Measurements from ENCODE around the gene ADAMTSL2.

ADAMTSL2 gene

GRCh38 chr9:133499132-133499891 is 35.2 kb upstream of the ADAMTSL2 start:
- H3K27me3 Mint-ChIP-seq (ENCODE audit: low read depth): peaks cover 10% of the 10 kb centered on the region
- peaks cover 32% of the 10 kb centered on the region for H3K9me3 Mint-ChIP-seq
- H3K4me3 Mint-ChIP-seq: no peak overlapping the region
- peaks cover 20% of the 10 kb centered on the region for H3K4me1 Mint-ChIP-seq
- no peak overlapping the region for H3K27ac Mint-ChIP-seq
- TF ChIP-seq, protein P1, sequence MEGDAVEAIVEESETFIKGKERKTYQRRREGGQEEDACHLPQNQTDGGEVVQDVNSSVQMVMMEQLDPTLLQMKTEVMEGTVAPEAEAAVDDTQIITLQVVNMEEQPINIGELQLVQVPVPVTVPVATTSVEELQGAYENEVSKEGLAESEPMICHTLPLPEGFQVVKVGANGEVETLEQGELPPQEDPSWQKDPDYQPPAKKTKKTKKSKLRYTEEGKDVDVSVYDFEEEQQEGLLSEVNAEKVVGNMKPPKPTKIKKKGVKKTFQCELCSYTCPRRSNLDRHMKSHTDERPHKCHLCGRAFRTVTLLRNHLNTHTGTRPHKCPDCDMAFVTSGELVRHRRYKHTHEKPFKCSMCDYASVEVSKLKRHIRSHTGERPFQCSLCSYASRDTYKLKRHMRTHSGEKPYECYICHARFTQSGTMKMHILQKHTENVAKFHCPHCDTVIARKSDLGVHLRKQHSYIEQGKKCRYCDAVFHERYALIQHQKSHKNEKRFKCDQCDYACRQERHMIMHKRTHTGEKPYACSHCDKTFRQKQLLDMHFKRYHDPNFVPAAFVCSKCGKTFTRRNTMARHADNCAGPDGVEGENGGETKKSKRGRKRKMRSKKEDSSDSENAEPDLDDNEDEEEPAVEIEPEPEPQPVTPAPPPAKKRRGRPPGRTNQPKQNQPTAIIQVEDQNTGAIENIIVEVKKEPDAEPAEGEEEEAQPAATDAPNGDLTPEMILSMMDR (IDR thresholded peaks at IDR 0.05; ENCODE audit: unreplicated experiment in 3 of 3): peak in 1 of 3 experiments; percentile 9
- H3K36me3 Mint-ChIP-seq (ENCODE audit: low read depth): peaks cover 15% of the 10 kb centered on the region

- peaks cover 20% of the 10 kb centered on the region for H3K4me1 Mint-ChIP-seq
- H3K9me3 Mint-ChIP-seq: peaks cover 32% of the 10 kb centered on the region
- no peak overlapping the region for H3K4me3 Mint-ChIP-seq
- TF ChIP-seq, protein P1 (IDR thresholded peaks at IDR 0.05; ENCODE audit: unreplicated experiment in 3 of 3): no peak
- H3K27ac Mint-ChIP-seq: peak overlapping the region in 1 of 3 experiments; percentile 58
- peaks cover 15% of the 10 kb centered on the region for H3K36me3 Mint-ChIP-seq (ENCODE audit: low read depth)
- peaks cover 10% of the 10 kb centered on the region for H3K27me3 Mint-ChIP-seq (ENCODE audit: low read depth)
These were observed 34.6 kb upstream of the ADAMTSL2 start for GRCh38 chr9:133499892-133500270.

DNA sequence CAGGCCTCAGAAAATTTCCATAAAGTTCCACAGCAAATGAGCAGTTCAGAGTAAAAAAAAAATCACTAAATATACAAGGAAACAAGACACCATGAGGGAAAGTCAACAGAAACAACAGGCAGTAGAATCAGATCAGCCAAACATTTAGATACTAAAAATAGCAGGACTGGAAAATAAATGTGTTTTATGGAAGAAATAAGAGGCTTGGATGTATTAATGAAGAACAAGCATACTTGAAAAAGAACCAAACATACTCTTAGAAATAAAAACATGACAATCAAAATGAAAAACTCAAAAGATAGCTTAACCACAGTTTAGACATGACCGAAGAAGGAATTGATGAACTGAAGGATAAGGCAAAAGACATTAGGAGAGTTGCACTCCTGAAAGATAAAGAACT is 32.4 kb upstream of the ADAMTSL2 start:
- TF ChIP-seq, protein P1 (IDR thresholded peaks at IDR 0.05; ENCODE audit: unreplicated experiment in 3 of 3): no peak
- peaks cover 32% of the 10 kb centered on the region for H3K9me3 Mint-ChIP-seq
- H3K27me3 Mint-ChIP-seq (ENCODE audit: low read depth): peaks cover 10% of the 10 kb centered on the region
- peaks cover 27% of the 10 kb centered on the region for H3K4me1 Mint-ChIP-seq
- H3K36me3 Mint-ChIP-seq (ENCODE audit: low read depth): peaks cover 15% of the 10 kb centered on the region
- H3K27ac Mint-ChIP-seq: peak overlapping the region in 1 of 3 experiments; percentile 12
- no peak overlapping the region for H3K4me3 Mint-ChIP-seq

DNA sequence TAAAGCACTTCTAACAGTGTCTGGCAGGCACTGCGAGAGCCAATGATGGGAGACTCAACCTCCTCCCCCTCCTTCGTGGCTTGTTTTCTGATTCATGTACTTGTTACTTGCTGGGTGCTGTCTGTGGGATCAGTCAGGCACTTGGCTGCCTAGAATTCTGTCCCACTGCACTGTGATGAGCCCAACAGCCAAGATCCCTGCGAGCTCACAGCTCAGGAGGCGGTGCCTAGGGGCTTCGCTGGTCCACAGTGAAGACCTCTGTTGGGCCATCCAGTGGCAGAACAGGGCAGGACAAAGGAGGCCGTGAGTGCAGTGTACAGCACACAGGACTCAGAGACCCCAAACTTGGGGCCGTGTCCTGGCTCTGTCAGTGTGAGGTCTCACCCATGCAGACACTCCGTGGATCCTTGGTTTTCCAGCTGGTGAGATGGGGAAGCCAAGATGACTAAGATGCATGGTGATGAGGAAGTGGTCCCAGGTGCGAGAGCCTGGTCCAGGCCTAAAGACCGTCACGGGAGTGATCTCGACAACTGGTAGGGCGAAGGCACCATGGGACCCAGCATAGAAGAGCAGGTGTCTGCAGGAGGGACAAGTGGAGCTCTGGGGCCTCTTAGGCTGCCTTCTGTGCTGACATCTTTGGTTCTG is 29.2 kb upstream of the ADAMTSL2 start:
- Mint-ChIP-seq H3K27ac (peak overlapping the region in 2 of 3 experiments; percentile 63 to 69), H3K4me3 (no peak overlapping the region), H3K27me3 (ENCODE audit: low read depth) (no peaks in the 10 kb centered on the region), H3K9me3 (peaks cover 29% of the 10 kb centered on the region), H3K36me3 (ENCODE audit: low read depth) (peaks cover 15% of the 10 kb centered on the region), H3K4me1 (peaks cover 35% of the 10 kb centered on the region)
- TF ChIP-seq, protein P1 (IDR thresholded peaks at IDR 0.05; ENCODE audit: unreplicated experiment in 3 of 3): no peak

- TF ChIP-seq, protein P1 (IDR thresholded peaks at IDR 0.05; ENCODE audit: unreplicated experiment in 3 of 3): no peak
- peaks cover 40% of the 10 kb centered on the region for H3K4me1 Mint-ChIP-seq
- H3K27ac Mint-ChIP-seq: peak overlapping the region in 2 of 3 experiments; percentile 63 to 69
- no peaks in the 10 kb centered on the region for H3K27me3 Mint-ChIP-seq (ENCODE audit: low read depth)
- peaks cover 12% of the 10 kb centered on the region for H3K36me3 Mint-ChIP-seq (ENCODE audit: low read depth)
- peaks cover 23% of the 10 kb centered on the region for H3K9me3 Mint-ChIP-seq
- H3K4me3 Mint-ChIP-seq: no peak overlapping the region
These were observed 28.4 kb upstream of the ADAMTSL2 start for GRCh38 chr9:133505901-133506652.
